HEK293 (cell line): ENCODE results near the gene BCAN.

Experiments used
- BCL11A ChIP-seq: fragments of 450-650 bp; formaldehyde crosslinking; IDR thresholded peaks from 2 replicates; pipeline ENCODE4 v1.5.1; 2016; ENCODE audit warnings: low read depth, missing biosample characterization, missing genetic modification characterization
- GFI1B ChIP-seq: fragments of 450-650 bp; formaldehyde crosslinking; IDR thresholded peaks from 2 replicates; pipeline ENCODE4 v1.5.1; 2016; ENCODE audit warnings: missing biosample characterization, missing genetic modification characterization
- IKZF3 ChIP-seq: fragments of 450-650 bp; IDR thresholded peaks from 2 replicates; pipeline ENCODE4 v1.5.0; 2018; ENCODE audit warnings: missing biosample characterization, mild to moderate bottlenecking, missing genetic modification characterization, moderate library complexity
- KLF1 ChIP-seq: fragments of 450-650 bp; formaldehyde crosslinking; IDR thresholded peaks from 2 replicates; pipeline ENCODE4 v1.5.1; 2016; ENCODE audit warnings: missing biosample characterization, missing genetic modification characterization
- MEIS1 ChIP-seq: sonication (generic); formaldehyde crosslinking; IDR thresholded peaks from 2 replicates; pipeline ENCODE4 v1.8.1; 2022; ENCODE audit warnings: missing genetic modification reagents, mild to moderate bottlenecking, borderline replicate concordance
- MYNN ChIP-seq: fragments of 450-650 bp; formaldehyde crosslinking; IDR thresholded peaks from 2 replicates; pipeline ENCODE4 v1.5.1; 2016; ENCODE audit warnings: missing biosample characterization, missing genetic modification characterization, borderline replicate concordance
- REPIN1 ChIP-seq: fragments of 450-650 bp; formaldehyde crosslinking; IDR thresholded peaks from 2 replicates; pipeline ENCODE4 v1.5.1; 2017; ENCODE audit warnings: missing biosample characterization, missing genetic modification characterization, low read depth
- SALL2 ChIP-seq: fragments of 450-650 bp; formaldehyde crosslinking; IDR thresholded peaks from 2 replicates; pipeline ENCODE4 v1.5.0; 2017; ENCODE audit warnings: missing biosample characterization, mild to moderate bottlenecking, missing genetic modification characterization, borderline replicate concordance
- SP2 ChIP-seq: fragments of 450-650 bp; formaldehyde crosslinking; IDR thresholded peaks from 2 replicates; pipeline ENCODE4 v1.5.1; 2016; ENCODE audit warnings: missing biosample characterization, missing genetic modification characterization
- SP3 ChIP-seq: fragments of 450-650 bp; formaldehyde crosslinking; IDR thresholded peaks from 2 replicates; pipeline ENCODE4 v1.5.1; 2016; ENCODE audit warnings: missing biosample characterization, missing genetic modification characterization
- TRIM28 ChIP-seq: IDR thresholded peaks from 2 replicates; pipeline ENCODE4 v1.6.1; 2011; ENCODE audit warnings: low read length, control low read depth, borderline replicate concordance
- ZNF112 ChIP-seq: fragments of 450-650 bp; formaldehyde crosslinking; IDR thresholded peaks from 2 replicates; pipeline ENCODE4 v1.5.0; 2017; ENCODE audit warnings: missing biosample characterization, missing genetic modification characterization
- ZNF138 ChIP-seq: fragments of 450-650 bp; formaldehyde crosslinking; IDR thresholded peaks from 2 replicates; pipeline ENCODE4 v1.5.1; 2016; ENCODE audit warnings: missing biosample characterization, missing genetic modification characterization, borderline replicate concordance
- ZNF202 ChIP-seq: fragments of 450-650 bp; formaldehyde crosslinking; IDR thresholded peaks from 2 replicates; pipeline ENCODE4 v1.5.1; 2016; ENCODE audit warnings: missing biosample characterization, missing genetic modification characterization, borderline replicate concordance
- ZNF223 ChIP-seq: fragments of 450-650 bp; formaldehyde crosslinking; IDR thresholded peaks from 2 replicates; pipeline ENCODE4 v1.5.1; 2016; ENCODE audit warnings: missing biosample characterization, missing genetic modification characterization
- ZNF23 ChIP-seq: fragments of 450-650 bp; formaldehyde crosslinking; IDR thresholded peaks from 2 replicates; pipeline ENCODE4 v1.5.1; 2016; ENCODE audit warnings: missing biosample characterization, missing genetic modification characterization, borderline replicate concordance
- ZNF354C ChIP-seq: fragments of 450-650 bp; formaldehyde crosslinking; IDR thresholded peaks from 2 replicates; pipeline ENCODE4 v1.5.1; 2016; ENCODE audit warnings: missing biosample characterization, missing genetic modification characterization, low read depth, borderline replicate concordance
- ZNF571 ChIP-seq: fragments of 450-650 bp; formaldehyde crosslinking; IDR thresholded peaks from 2 replicates; pipeline ENCODE4 v1.5.0; 2017; ENCODE audit warnings: missing biosample characterization, missing genetic modification characterization
- ZNF600 ChIP-seq: fragments of 450-650 bp; formaldehyde crosslinking; IDR thresholded peaks from 2 replicates; pipeline ENCODE4 v1.5.1; 2016; ENCODE audit warnings: missing biosample characterization, missing genetic modification characterization
- ZNF621 ChIP-seq: fragments of 450-650 bp; formaldehyde crosslinking; IDR thresholded peaks from 2 replicates; pipeline ENCODE4 v1.5.1; 2017; ENCODE audit warnings: missing biosample characterization, missing genetic modification characterization
- ZNF776 ChIP-seq: fragments of 450-650 bp; formaldehyde crosslinking; IDR thresholded peaks from 2 replicates; pipeline ENCODE4 v1.5.0; 2017; ENCODE audit warnings: missing biosample characterization, missing genetic modification characterization, borderline replicate concordance
- ZNF777 ChIP-seq: fragments of 450-650 bp; formaldehyde crosslinking; IDR thresholded peaks from 2 replicates; pipeline ENCODE4 v1.5.1; 2017; ENCODE audit warnings: missing biosample characterization, missing genetic modification characterization, borderline replicate concordance
- ZNF830 ChIP-seq: fragments of 450-650 bp; IDR thresholded peaks from 2 replicates; pipeline ENCODE4 v1.5.0; 2018; ENCODE audit warnings: missing biosample characterization, missing genetic modification characterization, low read depth, mild to moderate bottlenecking, moderate library complexity
- TF ChIP-seq, protein P1 (sequence below): fragments of 450-650 bp; formaldehyde crosslinking; IDR thresholded peaks from 2 replicates; pipeline ENCODE4 v1.5.1; 2016; ENCODE audit warnings: missing biosample characterization, missing genetic modification characterization
- TF ChIP-seq, protein P2 (sequence below): fragments of 450-650 bp; formaldehyde crosslinking; IDR thresholded peaks from 2 replicates; pipeline ENCODE4 v1.5.1; 2016; ENCODE audit warnings: missing biosample characterization, missing genetic modification characterization
- TF ChIP-seq, protein P3 (sequence below): fragments of 450-650 bp; formaldehyde crosslinking; IDR thresholded peaks from 2 replicates; pipeline ENCODE4 v1.5.1; 2016; ENCODE audit warnings: missing biosample characterization, missing genetic modification characterization
- TF ChIP-seq, protein P4 (sequence below): fragments of 450-650 bp; formaldehyde crosslinking; IDR thresholded peaks from 2 replicates; pipeline ENCODE4 v1.5.1; 2017; ENCODE audit warnings: missing biosample characterization, missing genetic modification characterization
- TF ChIP-seq, protein P5 (sequence below): fragments of 450-650 bp; formaldehyde crosslinking; IDR thresholded peaks from 2 replicates; pipeline ENCODE4 v1.5.1; 2016; ENCODE audit warnings: missing biosample characterization, missing genetic modification characterization

The BCAN gene

DNA sequence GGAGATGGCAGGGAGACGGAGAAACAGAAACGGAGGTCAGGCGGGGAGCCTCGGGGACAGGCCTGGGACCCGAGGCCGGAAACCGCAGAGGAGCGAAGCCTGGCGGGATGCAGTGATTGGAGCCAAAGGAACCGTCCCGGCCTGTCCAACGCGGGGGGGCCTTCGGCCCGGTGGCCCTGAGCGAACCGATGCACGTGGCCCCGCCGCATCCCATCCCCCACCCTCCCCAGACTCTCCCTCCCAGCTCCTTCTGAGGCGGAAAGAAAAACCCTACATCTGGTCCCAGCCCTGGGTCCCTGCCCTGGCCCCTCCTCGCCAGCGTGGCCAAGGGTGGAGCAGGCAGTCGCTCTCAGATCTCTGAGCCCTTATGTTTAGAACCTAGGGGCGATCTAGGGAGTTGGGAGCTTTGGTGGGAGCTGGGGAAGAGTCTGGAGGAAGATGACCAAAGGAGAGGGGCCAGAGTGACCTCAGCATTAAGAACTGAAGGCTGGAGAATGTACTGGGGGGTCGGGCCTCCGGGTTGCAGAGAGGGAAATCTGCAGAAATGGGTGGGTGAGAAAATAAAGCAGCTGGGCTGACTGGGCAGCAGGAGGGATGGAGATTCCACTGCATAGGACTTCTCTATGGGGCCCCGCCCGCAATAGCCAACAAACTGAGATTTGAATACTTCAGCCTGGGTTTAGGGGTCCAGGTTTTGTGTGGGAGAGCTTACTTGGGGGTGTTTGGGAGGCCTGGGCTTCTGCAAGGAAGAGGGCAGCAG is 64.9 kb downstream of the BCAN start (continued):
- TF ChIP-seq, protein P1, sequence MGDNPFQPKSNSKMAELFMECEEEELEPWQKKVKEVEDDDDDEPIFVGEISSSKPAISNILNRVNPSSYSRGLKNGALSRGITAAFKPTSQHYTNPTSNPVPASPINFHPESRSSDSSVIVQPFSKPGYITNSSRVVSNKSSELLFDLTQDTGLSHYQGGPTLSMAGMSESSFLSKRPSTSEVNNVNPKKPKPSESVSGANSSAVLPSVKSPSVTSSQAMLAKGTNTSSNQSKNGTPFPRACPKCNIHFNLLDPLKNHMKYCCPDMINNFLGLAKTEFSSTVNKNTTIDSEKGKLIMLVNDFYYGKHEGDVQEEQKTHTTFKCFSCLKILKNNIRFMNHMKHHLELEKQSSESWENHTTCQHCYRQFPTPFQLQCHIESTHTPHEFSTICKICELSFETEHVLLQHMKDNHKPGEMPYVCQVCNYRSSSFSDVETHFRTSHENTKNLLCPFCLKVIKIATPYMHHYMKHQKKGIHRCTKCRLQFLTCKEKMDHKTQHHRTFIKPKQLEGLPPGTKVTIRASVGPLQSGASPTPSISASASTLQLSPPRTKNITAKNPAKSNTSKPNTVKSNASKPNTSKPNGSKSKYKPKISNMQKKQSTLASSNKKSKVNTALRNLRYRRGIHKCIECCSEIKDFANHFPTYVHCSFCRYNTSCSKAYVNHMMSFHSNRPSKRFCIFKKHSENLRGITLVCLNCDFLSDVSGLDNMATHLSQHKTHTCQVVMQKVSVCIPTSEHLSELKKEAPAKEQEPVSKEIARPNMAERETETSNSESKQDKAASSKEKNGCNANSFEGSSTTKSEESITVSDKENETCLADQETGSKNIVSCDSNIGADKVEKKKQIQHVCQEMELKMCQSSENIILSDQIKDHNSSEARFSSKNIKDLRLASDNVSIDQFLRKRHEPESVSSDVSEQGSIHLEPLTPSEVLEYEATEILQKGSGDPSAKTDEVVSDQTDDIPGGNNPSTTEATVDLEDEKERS (tag by site-specific recombination) = no peak
- TF ChIP-seq ZNF202 = no peak
- no peak for TF ChIP-seq ZNF621 (tag by site-specific recombination)
- no peak for TF ChIP-seq ZNF776
- TF ChIP-seq ZNF830 (tag by site-specific recombination) = no peak
- TF ChIP-seq, protein P2, sequence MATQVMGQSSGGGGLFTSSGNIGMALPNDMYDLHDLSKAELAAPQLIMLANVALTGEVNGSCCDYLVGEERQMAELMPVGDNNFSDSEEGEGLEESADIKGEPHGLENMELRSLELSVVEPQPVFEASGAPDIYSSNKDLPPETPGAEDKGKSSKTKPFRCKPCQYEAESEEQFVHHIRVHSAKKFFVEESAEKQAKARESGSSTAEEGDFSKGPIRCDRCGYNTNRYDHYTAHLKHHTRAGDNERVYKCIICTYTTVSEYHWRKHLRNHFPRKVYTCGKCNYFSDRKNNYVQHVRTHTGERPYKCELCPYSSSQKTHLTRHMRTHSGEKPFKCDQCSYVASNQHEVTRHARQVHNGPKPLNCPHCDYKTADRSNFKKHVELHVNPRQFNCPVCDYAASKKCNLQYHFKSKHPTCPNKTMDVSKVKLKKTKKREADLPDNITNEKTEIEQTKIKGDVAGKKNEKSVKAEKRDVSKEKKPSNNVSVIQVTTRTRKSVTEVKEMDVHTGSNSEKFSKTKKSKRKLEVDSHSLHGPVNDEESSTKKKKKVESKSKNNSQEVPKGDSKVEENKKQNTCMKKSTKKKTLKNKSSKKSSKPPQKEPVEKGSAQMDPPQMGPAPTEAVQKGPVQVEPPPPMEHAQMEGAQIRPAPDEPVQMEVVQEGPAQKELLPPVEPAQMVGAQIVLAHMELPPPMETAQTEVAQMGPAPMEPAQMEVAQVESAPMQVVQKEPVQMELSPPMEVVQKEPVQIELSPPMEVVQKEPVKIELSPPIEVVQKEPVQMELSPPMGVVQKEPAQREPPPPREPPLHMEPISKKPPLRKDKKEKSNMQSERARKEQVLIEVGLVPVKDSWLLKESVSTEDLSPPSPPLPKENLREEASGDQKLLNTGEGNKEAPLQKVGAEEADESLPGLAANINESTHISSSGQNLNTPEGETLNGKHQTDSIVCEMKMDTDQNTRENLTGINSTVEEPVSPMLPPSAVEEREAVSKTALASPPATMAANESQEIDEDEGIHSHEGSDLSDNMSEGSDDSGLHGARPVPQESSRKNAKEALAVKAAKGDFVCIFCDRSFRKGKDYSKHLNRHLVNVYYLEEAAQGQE (tag by site-specific recombination) = no peak
- 0 out of 2 replicates have a peak, but pooled peaks have one; percentile 2 for TF ChIP-seq ZNF600 (tag by site-specific recombination)
- TF ChIP-seq REPIN1 (tag by site-specific recombination) = no peak
- no peak for TF ChIP-seq ZNF112 (tag by site-specific recombination)
- TF ChIP-seq MEIS1 (CRISPR knock-in tag) = no peak
- TF ChIP-seq ZNF571 (tag by site-specific recombination) = no peak
- no peak for TF ChIP-seq TRIM28
- TF ChIP-seq MYNN = no peak
- TF ChIP-seq, protein P3, sequence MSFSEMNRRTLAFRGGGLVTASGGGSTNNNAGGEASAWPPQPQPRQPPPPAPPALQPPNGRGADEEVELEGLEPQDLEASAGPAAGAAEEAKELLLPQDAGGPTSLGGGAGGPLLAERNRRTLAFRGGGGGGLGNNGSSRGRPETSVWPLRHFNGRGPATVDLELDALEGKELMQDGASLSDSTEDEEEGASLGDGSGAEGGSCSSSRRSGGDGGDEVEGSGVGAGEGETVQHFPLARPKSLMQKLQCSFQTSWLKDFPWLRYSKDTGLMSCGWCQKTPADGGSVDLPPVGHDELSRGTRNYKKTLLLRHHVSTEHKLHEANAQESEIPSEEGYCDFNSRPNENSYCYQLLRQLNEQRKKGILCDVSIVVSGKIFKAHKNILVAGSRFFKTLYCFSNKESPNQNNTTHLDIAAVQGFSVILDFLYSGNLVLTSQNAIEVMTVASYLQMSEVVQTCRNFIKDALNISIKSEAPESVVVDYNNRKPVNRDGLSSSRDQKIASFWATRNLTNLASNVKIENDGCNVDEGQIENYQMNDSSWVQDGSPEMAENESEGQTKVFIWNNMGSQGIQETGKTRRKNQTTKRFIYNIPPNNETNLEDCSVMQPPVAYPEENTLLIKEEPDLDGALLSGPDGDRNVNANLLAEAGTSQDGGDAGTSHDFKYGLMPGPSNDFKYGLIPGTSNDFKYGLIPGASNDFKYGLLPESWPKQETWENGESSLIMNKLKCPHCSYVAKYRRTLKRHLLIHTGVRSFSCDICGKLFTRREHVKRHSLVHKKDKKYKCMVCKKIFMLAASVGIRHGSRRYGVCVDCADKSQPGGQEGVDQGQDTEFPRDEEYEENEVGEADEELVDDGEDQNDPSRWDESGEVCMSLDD (tag by site-specific recombination) = no peak
- TF ChIP-seq ZNF354C (tag by site-specific recombination) = no peak
- TF ChIP-seq, protein P4, sequence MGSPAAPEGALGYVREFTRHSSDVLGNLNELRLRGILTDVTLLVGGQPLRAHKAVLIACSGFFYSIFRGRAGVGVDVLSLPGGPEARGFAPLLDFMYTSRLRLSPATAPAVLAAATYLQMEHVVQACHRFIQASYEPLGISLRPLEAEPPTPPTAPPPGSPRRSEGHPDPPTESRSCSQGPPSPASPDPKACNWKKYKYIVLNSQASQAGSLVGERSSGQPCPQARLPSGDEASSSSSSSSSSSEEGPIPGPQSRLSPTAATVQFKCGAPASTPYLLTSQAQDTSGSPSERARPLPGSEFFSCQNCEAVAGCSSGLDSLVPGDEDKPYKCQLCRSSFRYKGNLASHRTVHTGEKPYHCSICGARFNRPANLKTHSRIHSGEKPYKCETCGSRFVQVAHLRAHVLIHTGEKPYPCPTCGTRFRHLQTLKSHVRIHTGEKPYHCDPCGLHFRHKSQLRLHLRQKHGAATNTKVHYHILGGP (tag by site-specific recombination) = no peak
- peak; percentile 74; the same call in 1 of the 2 replicates for TF ChIP-seq ZNF223 (tag by site-specific recombination)
- no peak for TF ChIP-seq IKZF3
- peak; percentile 87 for TF ChIP-seq GFI1B (tag by site-specific recombination)
- TF ChIP-seq KLF1 (tag by site-specific recombination) = 0 out of 2 replicates have a peak, but pooled peaks have one; percentile 10
- no peak for TF ChIP-seq BCL11A (tag by site-specific recombination)
- no peak for TF ChIP-seq SP3
- TF ChIP-seq SALL2 (tag by site-specific recombination) = no peak
- TF ChIP-seq ZNF777 (tag by site-specific recombination) = no peak
- TF ChIP-seq SP2 (tag by site-specific recombination) = peak; percentile 2; the same call in 1 of the 2 replicates
- TF ChIP-seq ZNF138 = no peak
- TF ChIP-seq ZNF23 (tag by site-specific recombination) = no peak
- TF ChIP-seq, protein P5, sequence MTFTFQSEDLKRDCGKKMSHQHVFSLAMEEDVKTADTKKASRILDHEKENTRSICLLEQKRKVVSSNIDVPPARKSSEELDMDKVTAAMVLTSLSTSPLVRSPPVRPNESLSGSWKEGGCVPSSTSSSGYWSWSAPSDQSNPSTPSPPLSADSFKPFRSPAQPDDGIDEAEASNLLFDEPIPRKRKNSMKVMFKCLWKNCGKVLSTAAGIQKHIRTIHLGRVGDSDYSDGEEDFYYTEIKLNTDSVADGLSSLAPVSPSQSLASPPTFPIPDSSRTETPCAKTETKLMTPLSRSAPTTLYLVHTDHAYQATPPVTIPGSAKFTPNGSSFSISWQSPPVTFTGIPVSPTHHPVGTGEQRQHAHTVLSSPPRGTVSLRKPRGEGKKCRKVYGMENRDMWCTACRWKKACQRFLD (tag by site-specific recombination) = no peak
